IPS-20b (cell line): ENCODE data around the gene WDR83.
"Not testable (repeated sequence)": the region's sequence is repeated elsewhere in the genome, so short reads cannot be mapped to it uniquely, and the experiment has no call there.

Source experiments
- H3K27ac ChIP-seq: one replicate; pipeline ENCODE4 v1.5.1; 2013; ENCODE audit warnings: low read length
- H3K27me3 ChIP-seq: 2 replicates; pipeline ENCODE4 v1.6.1; 2013; ENCODE audit warnings: mild to moderate bottlenecking, low read length, inconsistent platforms; ENCODE audit not compliant: insufficient read depth
- H3K36me3 ChIP-seq: 2 replicates; pipeline ENCODE4 v1.6.1; 2013; ENCODE audit warnings: low read depth, mild to moderate bottlenecking, inconsistent platforms, low read length, moderate library complexity; ENCODE audit not compliant: insufficient read depth
- H3K4me1 ChIP-seq: 2 replicates; pipeline ENCODE4 v1.6.1; 2013; ENCODE audit warnings: mild to moderate bottlenecking, control low read depth, inconsistent platforms, low read length, moderate library complexity; ENCODE audit not compliant: insufficient read depth
- H3K4me3 ChIP-seq: 2 replicates; pipeline ENCODE4 v1.5.1; 2013; ENCODE audit warnings: mild to moderate bottlenecking, low read length, inconsistent platforms
- H3K9ac ChIP-seq: 2 replicates; pipeline ENCODE4 v1.6.1; 2013; ENCODE audit warnings: low read depth, mild to moderate bottlenecking, inconsistent platforms, low read length, moderate library complexity
- H3K9me3 ChIP-seq: 2 replicates; pipeline ENCODE4 v1.6.1; 2013; ENCODE audit warnings: mild to moderate bottlenecking, low read depth, low read length, inconsistent platforms; ENCODE audit not compliant: insufficient read depth

The WDR83 gene

GRCh38 chr19:12705654-12706331 is 39.2 kb downstream of the WDR83 start:
- Histone ChIP-seq H3K27me3 (no peaks in the 10 kb centered on the region), H3K9ac (no peak overlapping the region), H3K4me3 (no peak overlapping the region), H3K9me3 (no peaks in the 10 kb centered on the region), H3K36me3 (peaks cover 95% of the 10 kb centered on the region), H3K4me1 (no peaks in the 10 kb centered on the region), H3K27ac (no peak overlapping the region)

DNA sequence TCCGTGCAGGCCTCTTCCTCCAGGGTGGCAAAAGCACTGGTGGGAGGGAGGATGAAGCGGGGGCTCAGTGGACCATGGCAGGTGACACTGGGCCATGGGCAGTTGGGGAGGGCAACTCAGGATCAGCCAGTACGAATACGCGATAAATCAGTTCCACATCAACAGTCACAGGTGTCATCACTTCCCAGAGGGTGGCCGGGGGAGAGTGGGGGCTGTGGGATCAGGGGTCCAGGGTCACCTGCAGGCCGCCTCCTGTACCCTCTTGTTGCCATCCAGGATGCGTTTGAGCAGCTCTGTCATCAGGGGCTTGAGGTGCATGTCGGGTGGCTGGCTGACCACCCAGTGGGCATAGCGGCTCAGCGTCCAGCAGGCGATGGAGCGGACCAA is 39.7 kb downstream of the WDR83 start:
- no peaks in the 10 kb centered on the region for H3K4me1 ChIP-seq
- H3K9ac ChIP-seq: no peak overlapping the region
- H3K36me3 ChIP-seq: peaks cover 95% of the 10 kb centered on the region
- H3K27ac ChIP-seq: no peak overlapping the region
- no peaks in the 10 kb centered on the region for H3K27me3 ChIP-seq
- H3K4me3 ChIP-seq: no peak overlapping the region
- H3K9me3 ChIP-seq: no peaks in the 10 kb centered on the region

DNA sequence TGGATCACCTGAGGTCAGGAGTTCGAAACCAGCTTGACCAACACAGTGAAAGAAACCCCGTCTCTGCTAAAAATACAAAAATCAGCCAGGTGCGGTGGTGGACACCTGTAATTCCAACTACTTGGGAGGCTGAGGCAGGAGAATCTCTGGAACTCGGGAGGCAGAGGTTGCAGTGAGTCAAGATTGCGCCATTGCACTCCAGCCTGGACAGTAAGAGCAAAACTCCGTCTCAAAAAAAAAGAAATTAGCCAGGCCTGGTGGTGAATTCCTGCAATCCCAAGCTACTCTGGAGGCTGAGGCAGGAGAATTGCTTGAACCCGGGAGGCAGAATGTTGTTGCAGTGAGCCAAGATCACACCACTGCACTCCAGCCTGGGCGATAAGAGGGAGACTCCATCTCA is 42.0 kb downstream of the WDR83 start:
- Histone ChIP-seq H3K27ac (no peak overlapping the region), H3K36me3 (peaks cover 88% of the 10 kb centered on the region), H3K4me3 (no peak overlapping the region), H3K9ac (no peak overlapping the region), H3K27me3 (no peaks in the 10 kb centered on the region), H3K4me1 (no peaks in the 10 kb centered on the region), H3K9me3 (no peaks in the 10 kb centered on the region)

DNA sequence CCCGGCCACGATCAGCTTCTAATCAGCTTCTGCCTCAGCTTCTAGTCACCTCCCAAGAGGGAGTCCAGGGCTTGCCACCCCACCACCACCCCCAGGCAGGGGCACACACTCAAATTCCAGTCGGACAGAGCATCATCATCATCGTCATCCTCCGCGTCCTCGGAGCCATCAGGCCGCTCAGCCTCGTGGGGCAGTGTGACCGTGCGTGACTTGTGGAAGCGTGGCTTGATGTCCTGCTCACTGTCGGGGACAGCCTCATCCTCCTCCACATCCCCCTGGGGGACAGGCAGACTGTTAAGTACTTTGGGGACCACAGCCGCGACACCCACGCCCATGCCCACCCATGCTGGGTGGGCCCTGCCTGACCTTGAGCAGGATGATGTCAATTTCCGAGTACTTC is 44.6 kb downstream of the WDR83 start:
- Histone ChIP-seq H3K9ac (no peak overlapping the region), H3K27ac (no peak overlapping the region), H3K9me3 (no peaks in the 10 kb centered on the region), H3K27me3 (no peaks in the 10 kb centered on the region), H3K4me3 (no peak overlapping the region), H3K36me3 (peaks cover 88% of the 10 kb centered on the region), H3K4me1 (no peaks in the 10 kb centered on the region)

- not testable (repeated sequence) for H3K4me1 ChIP-seq, H3K9me3 ChIP-seq, H3K9ac ChIP-seq, H3K27ac ChIP-seq, H3K27me3 ChIP-seq, H3K4me3 ChIP-seq
- peaks cover 88% of the 10 kb centered on the region for H3K36me3 ChIP-seq
These were observed 45.5 kb downstream of the WDR83 start for GRCh38 chr19:12712077-12712476.

DNA sequence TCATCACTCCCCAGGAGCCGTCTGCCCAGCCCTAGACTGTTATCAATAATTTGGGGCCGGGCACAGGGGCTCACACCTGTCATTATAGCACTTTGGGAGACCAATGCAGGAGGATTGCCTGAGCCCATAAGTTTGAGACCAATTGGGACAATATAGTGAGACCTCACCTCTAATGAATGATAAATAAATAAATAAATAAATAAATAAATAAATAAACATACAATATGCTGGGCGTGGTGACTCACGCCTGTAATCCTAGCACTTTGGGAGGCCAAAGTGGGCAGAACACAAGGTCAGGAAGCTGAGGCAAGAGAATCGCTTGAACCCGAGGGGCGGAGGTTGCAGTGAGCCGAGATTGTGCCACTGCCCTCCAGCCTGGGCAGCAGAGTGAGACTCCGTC is 46.7 kb downstream of the WDR83 start:
- not testable (repeated sequence) for H3K27me3 ChIP-seq, H3K4me3 ChIP-seq, H3K27ac ChIP-seq, H3K4me1 ChIP-seq, H3K9ac ChIP-seq, H3K9me3 ChIP-seq
- H3K36me3 ChIP-seq: peaks cover 89% of the 10 kb centered on the region

DNA sequence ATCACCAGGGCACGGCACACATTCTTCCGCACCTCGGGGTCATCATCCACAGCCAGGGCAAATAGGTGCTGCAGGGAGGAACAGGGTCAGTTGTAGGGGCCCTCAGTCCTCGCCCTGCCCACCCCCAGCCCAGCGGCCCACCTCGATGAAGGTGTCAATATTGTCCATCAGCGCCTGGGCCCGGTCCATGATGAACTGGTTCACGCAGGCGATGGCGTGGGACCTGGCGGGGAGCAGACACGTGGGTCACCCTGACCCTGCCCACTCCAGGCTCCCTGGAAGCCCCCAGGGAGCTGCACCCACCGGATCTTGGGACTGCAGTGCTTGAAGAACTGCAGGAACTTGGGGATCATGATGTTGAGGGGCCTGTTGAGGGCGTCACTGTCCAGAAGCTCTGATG is 48.5 kb downstream of the WDR83 start:
- no peaks in the 10 kb centered on the region for H3K9me3 ChIP-seq
- H3K9ac ChIP-seq: no peak overlapping the region
- no peak overlapping the region for H3K27ac ChIP-seq
- no peaks in the 10 kb centered on the region for H3K27me3 ChIP-seq
- no peak overlapping the region for H3K4me3 ChIP-seq
- H3K36me3 ChIP-seq: peaks cover 87% of the 10 kb centered on the region
- H3K4me1 ChIP-seq: no peaks in the 10 kb centered on the region

GRCh38 chr19:12715929-12716328 is 49.3 kb downstream of the WDR83 start:
- no peaks in the 10 kb centered on the region for H3K9me3 ChIP-seq

GRCh38 chr19:12720296-12720695 is 53.7 kb downstream of the WDR83 start:
- no peak overlapping the region for H3K27ac ChIP-seq
- peak overlapping the region; percentile 99 for H3K9ac ChIP-seq
- no peaks in the 10 kb centered on the region for H3K27me3 ChIP-seq
- peaks cover 50% of the 10 kb centered on the region for H3K36me3 ChIP-seq
- peak overlapping the region; percentile 97 for H3K4me3 ChIP-seq
- H3K9me3 ChIP-seq: no peaks in the 10 kb centered on the region
- no peaks in the 10 kb centered on the region for H3K4me1 ChIP-seq

More at GRCh38 chr19:12715929-12716328, 49.3 kb downstream of the WDR83 start:
- Histone ChIP-seq H3K4me1 (no peaks in the 10 kb centered on the region), H3K4me3 (no peak overlapping the region), H3K9ac (no peak overlapping the region), H3K36me3 (peaks cover 86% of the 10 kb centered on the region), H3K27ac (no peak overlapping the region), H3K27me3 (no peaks in the 10 kb centered on the region)

DNA sequence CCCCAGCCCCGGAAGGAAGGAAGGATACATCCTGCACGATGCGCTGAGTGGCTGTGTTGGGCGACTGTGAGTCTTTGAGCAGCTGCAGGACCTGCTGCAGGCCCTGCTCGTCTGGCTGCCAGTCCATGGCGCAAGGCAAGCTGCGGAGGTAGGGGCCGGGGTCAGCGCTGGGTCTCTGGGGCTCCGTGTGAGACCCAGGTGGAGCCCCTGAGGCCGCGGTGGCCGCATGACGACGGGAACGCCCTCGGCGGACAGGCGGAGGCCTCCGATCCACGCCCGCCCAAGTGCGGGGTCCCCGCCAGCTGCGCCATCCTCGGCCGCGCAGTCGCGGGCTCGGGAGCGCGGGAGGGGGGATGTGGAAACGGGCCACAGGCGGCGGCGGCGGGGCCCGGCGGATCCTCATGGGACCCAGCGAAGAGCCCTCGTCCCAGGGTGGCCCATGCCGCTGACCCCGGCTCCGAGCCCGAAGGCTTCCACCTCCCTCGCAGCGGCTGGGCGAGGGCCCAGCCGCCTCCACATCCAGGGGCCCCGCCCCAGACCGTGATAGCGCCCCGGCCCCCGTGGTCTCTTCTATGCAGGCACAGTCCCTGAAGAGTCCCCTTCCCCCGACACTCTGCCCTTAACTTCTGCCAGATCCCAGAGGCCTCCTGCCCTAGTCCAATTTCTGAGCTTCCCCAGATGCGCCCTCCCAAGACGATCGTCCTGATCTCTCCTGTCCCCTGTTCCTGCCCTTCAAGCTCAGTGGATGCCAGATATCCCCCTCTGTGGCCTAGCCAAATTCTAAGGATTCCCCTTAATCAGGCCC is 54.4 kb downstream of the WDR83 start:
- H3K4me1 ChIP-seq: no peaks in the 10 kb centered on the region

GRCh38 chr19:12721656-12722565 is 55.3 kb downstream of the WDR83 start:
- no peaks in the 10 kb centered on the region for H3K9me3 ChIP-seq
- H3K4me3 ChIP-seq: peak overlapping the region; percentile 97
- peak overlapping the region; percentile 55 for H3K27ac ChIP-seq
- H3K9ac ChIP-seq: peak overlapping the region; percentile 99
- H3K4me1 ChIP-seq: no peaks in the 10 kb centered on the region
- H3K36me3 ChIP-seq: peaks cover 34% of the 10 kb centered on the region
- no peaks in the 10 kb centered on the region for H3K27me3 ChIP-seq

More for the DNA sequence above, 54.4 kb downstream of the WDR83 start:
- H3K9me3 ChIP-seq: no peaks in the 10 kb centered on the region
- H3K27me3 ChIP-seq: no peaks in the 10 kb centered on the region
- H3K27ac ChIP-seq: peak overlapping the region; percentile 55
- peak overlapping the region; percentile 97 for H3K4me3 ChIP-seq
- peak overlapping the region; percentile 99 for H3K9ac ChIP-seq
- H3K36me3 ChIP-seq: peaks cover 43% of the 10 kb centered on the region
